Measurements from ENCODE around the gene OR4C45. TPM values are rescaled to one million over a fixed set of nuclear protein-coding genes. Genes with fewer than 3 reads are reported as not detected.
A peak's percentile ranks its signal among the peaks of the same experiment; 100 is the strongest.

The OR4C45 gene
- polyA plus RNA-seq, 1 of the 3 experiments (the other 2 are of a cell fraction): not detected

GRCh38 chr11:50037251-50037650 lies 4.6 kb downstream of the OR4C45 start:
- Histone ChIP-seq H3K27ac (ENCODE audit: low read depth in 2 of 2, low read length in 1 of 2) (no peak overlapping the region), H3K4me1 (ENCODE audit: control insufficient read depth in 1 of 2, insufficient read depth in 2 of 2, low read depth in 1 of 2, low read length in 1 of 2) (no peaks in the 10 kb centered on the region), H3F3A (replicated peaks; ENCODE audit: insufficient read depth) (no peaks in the 10 kb centered on the region), H3K4me2 (no peak overlapping the region), H3K9ac (no peak overlapping the region), H3K79me2 (ENCODE audit: insufficient read depth) (no peaks in the 10 kb centered on the region), H4K20me1 (ENCODE audit: insufficient read depth) (no peaks in the 10 kb centered on the region), H3K4me3 (ENCODE audit: low read depth in 2 of 2, low read length in 1 of 2) (no peak overlapping the region), H3K27me3 (ENCODE audit: insufficient read depth) (no peaks in the 10 kb centered on the region), H3K36me3 (replicated peaks in 1 of 2; ENCODE audit: control insufficient read depth in 1 of 2, insufficient read depth in 2 of 2, low read length in 1 of 2) (no peaks in the 10 kb centered on the region), H2AFZ (ENCODE audit: low read depth) (0 out of 2 replicates have a peak overlapping the region, but pooled peaks have one; percentile 35), H3K9me2 (no peaks in the 10 kb centered on the region), H3K9me3 (no peaks in the 10 kb centered on the region)
- TF ChIP-seq RCOR1 (IDR thresholded peaks at IDR 0.05; ENCODE audit: low read length) (no peak), PBX3 (IDR thresholded peaks at IDR 0.05) (no peak), FOXM1 (IDR thresholded peaks at IDR 0.05; ENCODE audit: low read depth) (no peak), FOSL2 (IDR thresholded peaks at IDR 0.05; ENCODE audit: borderline replicate concordance, low read depth) (no peak), TCF12 (IDR thresholded peaks at IDR 0.05) (no peak), YY1 (IDR thresholded peaks at IDR 0.05; ENCODE audit: low read depth) (no peak), TAF1 (IDR thresholded peaks at IDR 0.05; ENCODE audit: borderline replicate concordance, low read depth, low read length) (no peak), RFX5 (IDR thresholded peaks at IDR 0.05; ENCODE audit: low read length) (no peak)
- CTCF ChIA-PET: no interaction called here
- DNase-seq: no peak
- POLR2A ChIA-PET: no interaction called here
- WGBS (ENCODE audit: low lambda C conversion rate): 8% methylated on average over 1 of the region's 1 CpG

- 0% methylated on average over 2 of the region's 2 CpGs for WGBS (ENCODE audit: low lambda C conversion rate)
- POLR2A ChIA-PET: no interaction called here
These were observed 12.0 kb downstream of the OR4C45 start for GRCh38 chr11:50044647-50045046.

More at GRCh38 chr11:50044647-50045046, 12.0 kb downstream of the OR4C45 start:
- Histone ChIP-seq H3K36me3 (replicated peaks in 1 of 2; ENCODE audit: control insufficient read depth in 1 of 2, insufficient read depth in 2 of 2, low read length in 1 of 2) (no peaks in the 10 kb centered on the region), H4K20me1 (ENCODE audit: insufficient read depth) (no peaks in the 10 kb centered on the region), H3F3A (replicated peaks; ENCODE audit: insufficient read depth) (no peaks in the 10 kb centered on the region), H3K9me3 (no peaks in the 10 kb centered on the region), H3K79me2 (ENCODE audit: insufficient read depth) (no peaks in the 10 kb centered on the region), H3K4me1 (ENCODE audit: control insufficient read depth in 1 of 2, insufficient read depth in 2 of 2, low read depth in 1 of 2, low read length in 1 of 2) (no peaks in the 10 kb centered on the region), H2AFZ (ENCODE audit: low read depth) (no peak overlapping the region), H3K27ac (ENCODE audit: low read depth in 2 of 2, low read length in 1 of 2) (no peak overlapping the region), H3K4me3 (ENCODE audit: low read depth in 2 of 2, low read length in 1 of 2) (no peak overlapping the region), H3K9me2 (no peaks in the 10 kb centered on the region), H3K9ac (no peak overlapping the region), H3K27me3 (ENCODE audit: insufficient read depth) (no peaks in the 10 kb centered on the region), H3K4me2 (no peak overlapping the region)
- CTCF ChIA-PET: no interaction called here
- no peak for DNase-seq
- TF ChIP-seq EP300 (IDR thresholded peaks at IDR 0.05; ENCODE audit: borderline replicate concordance in 1 of 2, low read depth in 1 of 2, low read length in 1 of 2): no peak
- TF ChIP-seq REST (IDR thresholded peaks at IDR 0.05; ENCODE audit: low read depth, low read length): no peak
- no peak for TF ChIP-seq RCOR1 (IDR thresholded peaks at IDR 0.05; ENCODE audit: low read length)
- no peak for TF ChIP-seq CTCF (IDR thresholded peaks at IDR 0.05)
- no peak for TF ChIP-seq RFX5 (IDR thresholded peaks at IDR 0.05; ENCODE audit: low read length)
- no peak for TF ChIP-seq MAX (IDR thresholded peaks at IDR 0.05; ENCODE audit: low read depth)
- TF ChIP-seq NFIC (IDR thresholded peaks at IDR 0.05; ENCODE audit: borderline replicate concordance): no peak
- TF ChIP-seq TAF1 (IDR thresholded peaks at IDR 0.05; ENCODE audit: borderline replicate concordance, low read depth, low read length): no peak
- no peak for TF ChIP-seq PBX3 (IDR thresholded peaks at IDR 0.05)
- no peak for TF ChIP-seq TEAD4 (IDR thresholded peaks at IDR 0.05; ENCODE audit: borderline replicate concordance, insufficient read depth)
- no peak for TF ChIP-seq JUND (IDR thresholded peaks at IDR 0.05)
- no peak for TF ChIP-seq SMC3 (IDR thresholded peaks at IDR 0.05; ENCODE audit: low read depth, low read length)
- no peak for TF ChIP-seq TCF12 (IDR thresholded peaks at IDR 0.05)

All from SK-N-SH (cell line).